ENCODE results near the gene RAB13.

DNA sequence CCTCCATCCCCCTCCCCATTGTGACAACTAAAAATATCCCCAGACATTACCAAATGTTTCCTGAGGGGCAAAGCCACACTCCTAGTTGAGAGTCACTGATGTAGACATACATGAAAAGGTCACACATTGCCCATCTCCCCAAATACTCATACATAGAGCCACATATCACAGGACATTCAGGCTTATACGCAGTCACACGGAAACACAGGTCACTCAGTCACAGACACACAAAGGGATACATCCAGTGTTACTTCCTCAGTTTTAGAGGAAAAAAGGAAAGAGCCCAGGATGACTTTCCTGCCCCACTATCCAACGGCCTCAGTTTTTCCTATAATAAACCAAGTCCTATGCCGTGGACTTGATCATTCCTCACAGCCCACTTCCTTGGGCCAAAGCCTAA is 24.7 kb downstream of the RAB13 start:
- TF ChIP-seq EP300 (IDR thresholded peaks at IDR 0.05; ENCODE audit: borderline replicate concordance) (no peak), FOXM1 (IDR thresholded peaks at IDR 0.05; ENCODE audit: borderline replicate concordance, low read depth) (no peak), EGR1 (IDR thresholded peaks at IDR 0.05) (no peak), YY1 (IDR thresholded peaks at IDR 0.05; ENCODE audit: low read depth) (no peak), TAF1 (IDR thresholded peaks at IDR 0.05; ENCODE audit: low read depth) (no peak)
- TF ChIP-seq, protein P1, sequence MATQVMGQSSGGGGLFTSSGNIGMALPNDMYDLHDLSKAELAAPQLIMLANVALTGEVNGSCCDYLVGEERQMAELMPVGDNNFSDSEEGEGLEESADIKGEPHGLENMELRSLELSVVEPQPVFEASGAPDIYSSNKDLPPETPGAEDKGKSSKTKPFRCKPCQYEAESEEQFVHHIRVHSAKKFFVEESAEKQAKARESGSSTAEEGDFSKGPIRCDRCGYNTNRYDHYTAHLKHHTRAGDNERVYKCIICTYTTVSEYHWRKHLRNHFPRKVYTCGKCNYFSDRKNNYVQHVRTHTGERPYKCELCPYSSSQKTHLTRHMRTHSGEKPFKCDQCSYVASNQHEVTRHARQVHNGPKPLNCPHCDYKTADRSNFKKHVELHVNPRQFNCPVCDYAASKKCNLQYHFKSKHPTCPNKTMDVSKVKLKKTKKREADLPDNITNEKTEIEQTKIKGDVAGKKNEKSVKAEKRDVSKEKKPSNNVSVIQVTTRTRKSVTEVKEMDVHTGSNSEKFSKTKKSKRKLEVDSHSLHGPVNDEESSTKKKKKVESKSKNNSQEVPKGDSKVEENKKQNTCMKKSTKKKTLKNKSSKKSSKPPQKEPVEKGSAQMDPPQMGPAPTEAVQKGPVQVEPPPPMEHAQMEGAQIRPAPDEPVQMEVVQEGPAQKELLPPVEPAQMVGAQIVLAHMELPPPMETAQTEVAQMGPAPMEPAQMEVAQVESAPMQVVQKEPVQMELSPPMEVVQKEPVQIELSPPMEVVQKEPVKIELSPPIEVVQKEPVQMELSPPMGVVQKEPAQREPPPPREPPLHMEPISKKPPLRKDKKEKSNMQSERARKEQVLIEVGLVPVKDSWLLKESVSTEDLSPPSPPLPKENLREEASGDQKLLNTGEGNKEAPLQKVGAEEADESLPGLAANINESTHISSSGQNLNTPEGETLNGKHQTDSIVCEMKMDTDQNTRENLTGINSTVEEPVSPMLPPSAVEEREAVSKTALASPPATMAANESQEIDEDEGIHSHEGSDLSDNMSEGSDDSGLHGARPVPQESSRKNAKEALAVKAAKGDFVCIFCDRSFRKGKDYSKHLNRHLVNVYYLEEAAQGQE (IDR thresholded peaks at IDR 0.05; ENCODE audit: low read depth): no peak
- TF ChIP-seq, protein P2, sequence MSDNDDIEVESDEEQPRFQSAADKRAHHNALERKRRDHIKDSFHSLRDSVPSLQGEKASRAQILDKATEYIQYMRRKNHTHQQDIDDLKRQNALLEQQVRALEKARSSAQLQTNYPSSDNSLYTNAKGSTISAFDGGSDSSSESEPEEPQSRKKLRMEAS (IDR thresholded peaks at IDR 0.05): no peak
